ENCODE results near the gene UBE2QL1.

Gene UBE2QL1

DNA sequence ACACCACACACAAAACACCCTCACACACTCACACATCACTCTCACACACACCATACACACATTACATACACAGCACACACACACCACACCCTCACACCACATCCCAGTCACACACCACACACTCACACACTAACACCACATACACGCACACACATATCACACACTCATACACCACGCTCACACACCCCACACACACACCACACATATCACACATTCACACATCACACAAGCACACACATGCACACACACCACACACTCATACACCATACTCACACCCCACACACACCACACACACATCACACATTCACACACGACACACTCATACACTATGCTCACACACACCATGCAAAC is 543 bp upstream of the UBE2QL1 start:
- TF ChIP-seq, protein P1, sequence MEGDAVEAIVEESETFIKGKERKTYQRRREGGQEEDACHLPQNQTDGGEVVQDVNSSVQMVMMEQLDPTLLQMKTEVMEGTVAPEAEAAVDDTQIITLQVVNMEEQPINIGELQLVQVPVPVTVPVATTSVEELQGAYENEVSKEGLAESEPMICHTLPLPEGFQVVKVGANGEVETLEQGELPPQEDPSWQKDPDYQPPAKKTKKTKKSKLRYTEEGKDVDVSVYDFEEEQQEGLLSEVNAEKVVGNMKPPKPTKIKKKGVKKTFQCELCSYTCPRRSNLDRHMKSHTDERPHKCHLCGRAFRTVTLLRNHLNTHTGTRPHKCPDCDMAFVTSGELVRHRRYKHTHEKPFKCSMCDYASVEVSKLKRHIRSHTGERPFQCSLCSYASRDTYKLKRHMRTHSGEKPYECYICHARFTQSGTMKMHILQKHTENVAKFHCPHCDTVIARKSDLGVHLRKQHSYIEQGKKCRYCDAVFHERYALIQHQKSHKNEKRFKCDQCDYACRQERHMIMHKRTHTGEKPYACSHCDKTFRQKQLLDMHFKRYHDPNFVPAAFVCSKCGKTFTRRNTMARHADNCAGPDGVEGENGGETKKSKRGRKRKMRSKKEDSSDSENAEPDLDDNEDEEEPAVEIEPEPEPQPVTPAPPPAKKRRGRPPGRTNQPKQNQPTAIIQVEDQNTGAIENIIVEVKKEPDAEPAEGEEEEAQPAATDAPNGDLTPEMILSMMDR (IDR thresholded peaks at IDR 0.05; ENCODE audit: extremely low read depth, missing control alignments): no peak

DNA sequence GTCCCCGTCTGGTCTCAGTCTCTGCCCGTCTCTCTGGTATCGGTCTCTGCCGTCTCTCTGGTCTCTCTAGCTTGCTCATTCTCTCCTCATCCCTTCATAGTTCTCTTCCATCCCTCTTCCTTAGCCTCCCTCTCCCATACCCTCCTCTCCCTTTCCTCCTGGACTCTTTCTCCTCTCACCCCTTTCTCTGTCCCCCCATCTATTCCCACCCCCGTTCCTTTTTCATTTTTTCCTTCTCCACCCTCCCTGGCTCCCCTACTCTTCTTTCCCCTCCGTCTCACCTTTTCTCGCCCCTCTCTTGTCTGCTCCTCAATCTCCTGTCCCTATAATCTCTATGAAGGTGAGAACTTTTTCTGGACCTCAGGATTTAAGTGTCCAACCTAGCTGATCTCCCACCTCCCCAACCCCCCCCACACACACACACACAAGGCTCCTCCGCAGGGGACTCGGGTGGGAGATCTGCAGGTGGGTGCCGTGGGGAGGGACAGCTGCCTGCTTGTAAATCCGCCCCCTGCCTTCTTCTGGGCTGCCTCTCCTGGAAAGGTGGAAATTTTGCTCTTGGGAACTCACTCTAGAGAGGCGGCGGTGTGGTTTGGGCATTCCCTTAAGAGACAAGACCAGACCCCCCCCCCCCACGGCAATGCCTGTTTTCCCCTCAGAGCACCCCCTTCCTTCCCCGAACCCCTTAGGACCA is 953 bp downstream of the UBE2QL1 start:
- TF ChIP-seq, protein P1 (IDR thresholded peaks at IDR 0.05; ENCODE audit: extremely low read depth, missing control alignments): no peak
- DNase-seq (ENCODE audit: low spot score): no peak

More for the DNA sequence above, 543 bp upstream of the UBE2QL1 start:
- no peak for DNase-seq (ENCODE audit: low spot score)

DNA sequence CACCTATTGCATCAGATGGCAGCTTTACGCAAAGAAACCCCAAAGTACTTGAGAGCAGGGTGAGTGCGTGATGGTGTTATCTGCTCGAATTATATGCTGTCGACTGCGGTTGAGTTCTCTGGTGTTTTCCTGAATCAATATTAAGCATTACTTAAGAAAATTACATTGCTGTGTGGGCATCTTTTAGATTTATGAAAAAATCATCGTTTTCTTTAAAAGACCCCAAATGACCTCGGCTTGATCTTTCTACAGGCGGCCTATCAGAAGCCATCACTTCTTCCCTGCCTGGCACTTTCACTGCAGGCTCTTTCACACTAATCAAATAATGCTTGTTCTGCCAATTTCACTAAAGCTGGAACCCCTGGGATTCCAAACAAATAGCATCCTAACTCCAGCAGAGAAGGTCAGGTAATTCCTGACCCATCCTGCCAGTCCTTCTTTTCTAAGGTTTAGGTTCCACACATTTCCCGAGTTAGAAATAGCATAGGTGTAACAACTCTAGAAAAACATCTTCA is 1.7 kb downstream of the UBE2QL1 start:
- TF ChIP-seq, protein P1 (IDR thresholded peaks at IDR 0.05; ENCODE audit: extremely low read depth, missing control alignments): no peak
- DNase-seq (ENCODE audit: low spot score): no peak

DNA sequence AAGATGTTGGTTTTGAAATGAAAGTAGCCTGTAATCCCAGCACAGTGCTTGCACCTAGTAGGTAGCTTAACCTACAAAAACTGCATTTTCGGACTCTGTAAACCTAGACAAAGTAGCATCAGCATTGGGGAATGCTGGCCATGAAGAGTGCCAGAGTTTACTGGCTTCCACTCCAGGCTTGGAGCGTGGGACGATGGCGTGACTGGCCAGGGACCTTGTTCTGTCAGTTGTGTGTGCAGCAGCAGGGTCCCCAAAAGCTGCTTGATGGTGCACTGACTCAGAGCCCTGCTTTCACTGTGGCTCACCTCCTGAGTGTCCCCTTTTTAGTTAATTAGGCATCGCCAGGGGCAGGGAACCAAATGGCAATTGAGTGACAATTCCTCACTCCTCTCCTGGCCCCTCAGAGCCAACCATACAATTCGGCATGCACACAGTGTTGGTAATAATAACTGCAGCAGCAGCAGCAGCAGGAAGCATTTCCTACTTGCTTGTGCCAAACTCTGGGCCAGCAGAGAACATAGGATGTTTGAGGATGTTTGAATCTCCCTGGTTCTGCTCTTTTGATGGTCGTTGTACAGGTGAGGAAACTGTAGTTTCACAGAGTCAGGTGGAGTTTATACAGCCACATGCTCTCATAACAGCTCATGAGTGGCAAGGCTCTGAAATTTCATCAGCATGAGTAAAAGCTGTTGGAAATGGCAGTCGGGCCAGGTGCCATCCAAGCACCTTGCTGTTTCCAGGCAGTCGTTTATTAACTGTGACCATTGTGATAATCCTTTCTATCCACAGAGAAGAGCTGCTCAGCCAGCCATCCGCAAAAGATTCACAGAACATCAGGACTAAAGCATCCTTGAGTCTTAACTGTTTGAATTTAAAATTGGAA is 4.2 kb downstream of the UBE2QL1 start:
- TF ChIP-seq, protein P1 (IDR thresholded peaks at IDR 0.05; ENCODE audit: extremely low read depth, missing control alignments): no peak
- no peak for DNase-seq (ENCODE audit: low spot score)

DNA sequence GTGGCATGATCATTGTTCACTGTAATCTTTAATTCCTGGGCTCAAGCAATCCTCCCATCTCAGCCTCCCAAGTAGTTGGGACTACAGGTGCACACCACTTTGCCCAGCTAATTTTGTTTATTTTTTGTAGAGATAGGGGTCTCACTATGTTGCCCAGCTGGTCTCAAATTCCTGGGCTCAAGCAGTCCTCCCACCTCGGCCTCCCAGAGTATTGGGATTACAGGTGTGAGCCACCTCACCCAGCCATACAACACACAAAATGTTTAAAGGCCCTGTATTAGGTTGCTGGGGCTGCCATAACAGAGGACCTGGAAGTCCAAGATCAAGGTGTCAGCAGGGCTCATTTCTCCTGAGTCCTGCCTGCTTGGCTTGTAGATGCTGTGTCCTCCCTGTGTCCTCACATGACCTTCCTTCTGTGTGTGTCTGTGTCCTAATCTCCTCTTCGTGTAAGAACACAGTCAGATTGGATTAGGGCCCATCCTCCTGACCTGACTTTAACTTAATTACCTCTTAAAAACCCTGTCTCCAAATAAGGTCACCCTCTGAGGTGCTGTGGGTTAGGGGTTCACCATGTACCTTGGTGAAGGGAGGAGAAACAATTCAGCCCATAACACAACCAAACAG is 5.4 kb downstream of the UBE2QL1 start:
- no peak for DNase-seq (ENCODE audit: low spot score)
- TF ChIP-seq, protein P1 (IDR thresholded peaks at IDR 0.05; ENCODE audit: extremely low read depth, missing control alignments): no peak

DNA sequence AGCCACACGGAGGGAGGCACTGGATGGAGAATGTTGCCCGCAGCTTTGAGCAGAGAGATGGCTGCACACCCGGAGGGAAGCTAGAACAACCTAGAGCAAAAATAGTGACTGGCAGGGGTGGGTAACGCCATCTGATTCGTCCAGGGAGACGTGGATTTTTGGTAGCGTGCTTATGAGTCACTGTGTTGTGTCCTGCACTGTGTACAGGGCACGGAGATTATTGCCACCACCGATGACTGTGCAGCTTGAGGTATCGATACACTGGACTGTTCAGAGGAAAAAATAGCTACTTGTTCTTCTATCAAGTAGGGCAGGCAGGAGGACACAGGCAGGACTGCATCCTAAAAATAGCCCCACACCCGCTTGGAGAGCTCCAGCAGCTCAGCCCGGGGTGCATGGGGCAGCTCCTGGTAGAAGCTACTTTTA is 6.0 kb downstream of the UBE2QL1 start:
- TF ChIP-seq, protein P1 (IDR thresholded peaks at IDR 0.05; ENCODE audit: extremely low read depth, missing control alignments): no peak
- no peak for DNase-seq (ENCODE audit: low spot score)

Data from GM20000 (cell line).